GM19239 (cell line): ENCODE data around the gene FANCC.

ENCODE experiments used
- DNase-seq: peaks from one replicate; pipeline ENCODE4 v3.0.0; 2011; ENCODE audit warnings: low spot score; ENCODE audit not compliant: insufficient read length
- FAIRE-seq: peaks from 2 replicates; lab custom pipeline; 2011; peaks lifted over from hg19 to GRCh38; lab: Jason Lieb, UNC

Gene FANCC

DNA sequence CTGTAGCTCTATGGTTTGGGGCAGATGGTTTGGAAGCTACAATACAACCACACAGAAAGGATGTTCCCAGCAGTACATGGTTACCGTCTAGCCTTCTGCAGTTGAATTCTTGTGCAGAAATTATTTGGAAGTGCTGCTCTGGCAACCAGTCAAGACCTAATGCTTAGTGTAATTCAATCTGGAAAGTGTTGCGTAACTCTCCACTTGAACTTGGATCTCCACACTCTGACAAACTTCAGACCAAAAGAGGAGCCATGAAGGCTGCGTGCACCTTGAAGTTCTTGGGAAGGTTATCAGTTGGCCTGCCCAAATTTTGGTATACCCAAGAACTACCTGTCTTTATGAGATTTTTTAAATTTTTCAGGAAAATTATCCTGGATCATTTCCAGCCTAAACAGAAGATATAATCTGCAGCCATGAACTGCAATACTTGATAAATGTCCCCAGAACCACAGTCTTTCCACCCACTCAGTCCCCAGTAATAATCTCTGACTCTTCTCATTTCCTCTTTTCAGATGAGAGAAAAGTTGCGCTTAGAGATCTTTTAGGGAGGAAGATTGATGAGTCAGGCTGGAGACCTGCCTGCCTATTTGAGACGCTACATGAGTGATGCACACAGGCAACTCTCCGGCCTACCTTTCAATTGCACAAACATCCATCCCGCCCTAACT is 159.9 kb downstream of the FANCC start:
- FAIRE-seq (peak; percentile 89), DNase-seq (no peak)

- no peak for DNase-seq
- no peak for FAIRE-seq
Measured at GRCh38 chr9:95156074-95156473, 161.4 kb downstream of the FANCC start.

DNA sequence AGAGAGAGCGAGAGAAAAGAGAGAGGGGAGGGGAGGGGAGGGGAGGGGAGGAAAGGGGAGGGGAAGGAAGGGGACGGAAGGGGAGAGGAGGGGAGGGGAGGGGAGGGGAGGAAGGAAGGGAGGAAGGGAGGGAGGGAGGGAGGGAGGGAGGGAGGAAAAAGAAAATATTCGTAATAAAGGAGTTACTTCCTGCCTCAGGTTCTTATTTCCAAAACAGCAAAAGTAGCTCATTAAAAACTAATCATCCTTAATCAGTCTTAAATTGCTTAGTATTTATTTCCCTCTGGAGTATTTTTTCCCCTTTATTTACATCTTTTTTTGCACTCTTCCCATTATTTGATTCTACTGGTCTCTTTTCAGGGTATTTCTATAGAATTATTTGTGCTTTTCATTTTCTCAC is 162.3 kb downstream of the FANCC start:
- FAIRE-seq (no peak), DNase-seq (no peak)

- FAIRE-seq (no peak), DNase-seq (no peak)
Measured at GRCh38 chr9:95150903-95151302, 166.6 kb downstream of the FANCC start.

DNA sequence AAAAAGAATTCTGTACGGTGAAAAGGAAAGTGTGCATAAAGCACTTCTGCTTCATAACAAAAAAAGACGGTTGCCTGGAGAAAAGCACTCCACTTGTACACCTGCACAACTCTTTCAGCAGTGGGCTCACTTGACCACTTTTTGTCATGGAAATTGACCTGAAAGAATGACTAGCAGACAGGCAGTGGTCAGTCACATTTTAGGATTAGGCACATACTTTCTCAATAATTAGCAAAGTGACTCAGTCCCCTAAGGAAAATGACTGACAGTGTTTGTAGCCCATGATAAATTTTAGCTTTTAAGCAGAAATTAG is 169.3 kb downstream of the FANCC start:
- FAIRE-seq: no peak

GRCh38 chr9:95147452-95148207 is 169.9 kb downstream of the FANCC start:
- FAIRE-seq (no peak), DNase-seq (no peak)

More for the DNA sequence above, 169.3 kb downstream of the FANCC start:
- no peak for DNase-seq

DNA sequence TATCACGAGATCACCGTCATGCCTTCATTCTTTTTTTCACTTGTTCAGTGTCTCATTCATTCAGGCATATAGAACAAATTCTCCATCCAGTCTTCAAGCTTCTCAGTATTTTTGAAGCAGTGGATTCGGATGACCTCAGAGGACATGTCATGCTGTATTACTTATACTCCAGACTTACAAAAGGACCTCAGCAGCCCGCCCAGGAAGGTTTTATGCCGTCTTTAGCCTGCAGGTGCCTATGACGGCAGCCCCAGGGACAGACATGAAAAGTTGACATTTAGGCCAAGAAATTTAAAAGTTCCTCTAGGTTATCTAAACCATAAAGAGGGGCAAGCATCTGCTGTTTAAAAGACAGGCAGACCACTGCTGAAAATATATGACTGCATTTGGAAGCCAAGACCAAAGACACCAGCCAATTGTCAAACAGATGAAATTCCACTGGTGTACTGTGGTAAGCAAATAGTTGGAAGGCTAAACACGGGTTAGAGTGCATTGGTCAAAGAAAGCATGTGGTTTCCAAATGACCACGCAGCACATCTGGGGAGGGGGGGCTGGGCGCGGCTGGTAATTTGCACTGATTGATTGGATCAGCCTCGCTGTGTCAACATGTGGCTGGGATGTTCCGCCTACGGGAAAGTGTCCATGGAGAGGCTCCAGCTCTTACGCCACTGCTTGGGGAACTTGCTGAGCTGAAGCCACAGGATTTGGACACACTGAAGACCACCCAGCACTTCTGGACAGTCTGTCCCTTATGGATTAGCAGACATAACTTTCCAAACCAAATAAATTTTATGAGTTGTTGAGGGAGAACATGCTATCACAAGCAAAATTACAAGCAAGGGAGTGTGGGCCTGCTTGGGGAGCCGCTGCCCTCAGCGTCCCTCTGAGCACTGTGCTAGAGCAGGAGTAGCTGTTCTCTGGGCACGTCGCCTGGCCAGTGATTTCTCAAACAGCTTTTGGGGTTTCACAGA is 173.6 kb downstream of the FANCC start:
- FAIRE-seq: no peak
- no peak for DNase-seq

DNA sequence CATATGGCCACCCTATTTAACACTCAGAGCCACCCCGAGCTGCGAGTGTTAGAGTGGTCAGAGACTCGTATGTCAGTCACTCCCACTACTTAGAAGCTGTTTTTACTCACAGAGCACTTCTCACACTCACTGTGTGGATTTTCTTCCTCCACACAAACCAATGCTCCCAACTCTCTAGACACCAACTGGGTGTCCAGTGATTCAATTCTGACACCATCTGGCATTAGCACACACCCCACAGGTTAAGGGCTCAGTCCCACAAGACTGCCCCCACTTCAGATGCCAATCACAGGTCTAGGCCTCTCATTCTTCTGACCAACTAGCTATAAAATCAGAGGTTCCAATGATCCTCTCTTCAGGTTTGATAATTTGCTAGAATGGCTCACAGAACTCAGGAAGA is 174.8 kb downstream of the FANCC start:
- FAIRE-seq: no peak
- no peak for DNase-seq

DNA sequence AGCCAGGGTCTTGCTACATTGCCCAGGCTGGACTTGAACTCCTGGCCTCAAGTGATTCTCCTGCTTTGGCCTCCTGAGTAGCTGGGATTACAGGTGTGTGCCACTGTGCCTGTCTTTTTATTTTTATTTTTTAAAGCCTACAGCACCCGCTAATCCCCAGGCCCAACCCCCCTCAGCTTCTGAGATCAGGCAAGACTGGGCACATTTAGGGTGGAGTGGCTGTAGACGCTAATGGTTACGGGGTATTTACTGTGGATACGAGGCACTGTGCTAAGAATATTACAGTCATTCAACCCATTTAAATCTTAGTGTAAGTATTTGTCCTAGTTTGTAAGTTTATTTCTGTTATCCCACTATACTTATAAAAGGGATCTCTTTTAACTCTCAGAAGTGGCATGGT is 175.2 kb downstream of the FANCC start:
- no peak for DNase-seq
- no peak for FAIRE-seq

DNA sequence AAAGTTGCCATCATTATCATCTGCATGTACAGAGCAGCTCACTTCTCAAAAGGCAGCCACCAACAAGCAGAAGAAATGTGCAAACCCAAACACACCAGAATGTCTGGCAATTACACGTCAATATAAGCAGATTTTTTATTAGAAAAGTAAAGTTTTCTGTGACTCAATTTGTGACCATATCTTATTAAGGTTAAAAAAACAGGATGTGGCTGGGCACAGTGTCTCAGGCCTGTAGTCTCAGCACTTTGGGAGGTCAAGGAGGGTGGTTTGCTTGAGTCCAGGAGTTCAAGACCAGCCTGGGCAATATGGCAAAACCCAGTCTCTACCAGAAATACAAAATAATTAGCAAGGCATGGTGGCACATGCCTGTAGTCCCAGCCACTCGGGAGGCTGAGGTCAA is 176.7 kb downstream of the FANCC start:
- FAIRE-seq (no peak), DNase-seq (no peak)

DNA sequence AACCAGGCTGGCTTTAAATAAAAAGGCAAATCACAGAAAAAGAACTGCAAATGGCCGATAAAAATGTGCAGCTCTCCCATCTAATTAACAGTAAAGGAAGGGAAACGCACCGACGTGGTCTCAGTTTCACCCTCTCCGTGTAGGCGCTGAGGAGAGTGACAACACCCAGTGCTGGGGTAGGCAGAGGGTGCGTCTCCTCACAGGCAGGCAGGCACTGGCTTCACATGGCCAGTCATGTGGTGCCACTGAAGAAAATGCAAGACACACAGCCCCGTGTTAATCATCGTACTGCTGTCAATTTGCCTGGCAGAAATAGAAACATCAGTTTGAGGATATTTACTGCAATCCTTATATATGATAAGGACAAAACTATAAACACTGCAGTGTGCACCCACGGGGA is 178.4 kb downstream of the FANCC start:
- DNase-seq (no peak), FAIRE-seq (no peak)

- FAIRE-seq (no peak), DNase-seq (no peak)
Measured at GRCh38 chr9:95138474-95138873, 179.0 kb downstream of the FANCC start.

DNA sequence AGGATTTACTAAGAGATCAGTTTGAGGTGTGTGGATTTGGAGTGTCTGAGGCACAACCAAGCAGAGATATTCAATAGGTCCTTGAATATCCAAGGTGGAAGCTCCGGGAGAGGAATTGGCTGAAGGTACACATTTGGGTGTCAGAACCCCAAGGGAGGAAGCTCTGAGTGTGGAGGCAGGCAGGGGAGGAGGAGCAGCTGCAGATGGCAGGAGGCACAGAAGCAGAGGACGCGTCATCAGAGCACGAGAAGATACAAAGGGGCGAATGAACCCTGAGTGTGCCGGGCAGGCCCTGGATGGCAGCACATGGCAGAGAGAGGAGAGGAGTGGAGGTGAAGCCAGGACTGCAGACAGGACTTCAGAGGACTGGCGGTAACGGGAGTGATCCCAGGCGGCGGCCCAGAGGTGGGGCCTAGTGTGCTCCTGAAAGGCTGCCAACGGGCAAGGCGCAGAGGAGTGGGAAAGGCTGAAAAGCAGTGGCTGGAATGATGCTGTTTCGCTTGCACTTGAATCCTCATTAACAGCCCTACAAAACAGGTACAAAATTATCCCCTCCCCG is 179.8 kb downstream of the FANCC start:
- no peak for FAIRE-seq
- no peak for DNase-seq

- DNase-seq (no peak), FAIRE-seq (no peak)
Measured at GRCh38 chr9:95135756-95136155, 181.8 kb downstream of the FANCC start.

- FAIRE-seq (no peak), DNase-seq (no peak)
Measured at GRCh38 chr9:95134457-95134881, 183.0 kb downstream of the FANCC start.

GRCh38 chr9:95133325-95133705 is 184.2 kb downstream of the FANCC start:
- DNase-seq (no peak), FAIRE-seq (no peak)

GRCh38 chr9:95132366-95133324 is 184.9 kb downstream of the FANCC start:
- no peak for DNase-seq
- no peak for FAIRE-seq

DNA sequence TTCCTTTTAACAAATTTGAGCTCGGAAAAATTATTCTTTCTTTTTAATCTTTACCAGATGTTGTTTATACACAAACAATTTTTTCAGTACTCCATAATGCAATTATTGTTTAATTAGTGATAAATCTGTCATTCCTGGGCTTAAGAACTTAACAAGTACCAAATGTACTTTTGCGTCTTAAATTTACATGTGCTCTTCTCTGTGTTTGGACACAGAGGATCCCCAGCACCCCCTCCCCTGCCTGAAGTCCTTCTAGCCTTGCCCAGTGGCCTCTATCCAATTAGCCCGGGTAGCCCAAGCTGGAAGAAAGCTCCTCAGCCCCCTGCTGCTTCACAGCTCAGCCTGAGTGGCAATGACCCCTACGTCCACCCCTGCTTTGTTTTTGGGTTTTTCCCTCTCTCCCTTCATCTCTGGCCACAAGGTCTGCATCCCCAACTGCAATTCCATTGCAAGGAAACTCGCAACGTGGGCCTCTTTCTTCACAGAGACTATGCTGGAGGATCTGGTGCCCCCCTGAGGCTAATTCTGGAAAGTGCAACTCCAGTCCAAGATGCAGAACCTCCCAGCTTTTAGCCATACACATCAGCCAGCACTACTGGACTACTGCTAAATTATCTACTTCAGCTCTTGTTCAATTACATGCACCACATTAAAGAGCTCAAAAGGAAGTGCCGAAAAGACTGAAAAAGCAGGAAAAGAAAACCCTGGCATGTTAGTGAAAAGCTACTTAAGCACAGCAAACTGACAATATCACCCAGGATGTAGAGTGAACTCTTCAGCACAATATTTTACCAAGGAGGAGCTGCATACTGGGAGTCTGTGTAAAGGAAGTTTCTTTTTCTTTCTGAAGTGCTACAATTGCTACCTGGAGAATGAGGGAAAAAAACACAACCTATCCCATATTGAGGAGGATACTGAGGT is 186.2 kb downstream of the FANCC start:
- FAIRE-seq: peak; percentile 83

More for the DNA sequence above, 186.2 kb downstream of the FANCC start:
- DNase-seq: peak; percentile 52
